Amygdala (tissue), 56 donors: ENCODE data around the gene SIGLEC6.
A peak's percentile ranks its signal among the peaks of the same experiment; 100 is the strongest.
"Not testable (repeated sequence)": the region's sequence is repeated elsewhere in the genome, so short reads cannot be mapped to it uniquely, and the experiment has no call there.

ENCODE experiments used
- DNase-seq, 56 donors: peaks; one replicate each; lab custom pipeline; 2025; lab: John Stamatoyannopoulos, UW

The SIGLEC6 gene

GRCh38 chr19:51514866-51515481 lies 16.5 kb downstream of the SIGLEC6 start:
- peak in 2 of 56 donors; percentile 1 to 30 for DNase-seq

- DNase-seq = no peak
Observed at GRCh38 chr19:51513968-51514367, 17.5 kb downstream of the SIGLEC6 start.

- no peak for DNase-seq
Observed at GRCh38 chr19:51511353-51511752, 20.1 kb downstream of the SIGLEC6 start.

- DNase-seq = no peak
Observed at GRCh38 chr19:51509823-51510660, 21.4 kb downstream of the SIGLEC6 start.

GRCh38 chr19:51508059-51508733 lies 23.3 kb downstream of the SIGLEC6 start:
- DNase-seq = no peak

GRCh38 chr19:51507640-51508058 lies 23.8 kb downstream of the SIGLEC6 start:
- DNase-seq = no peak

GRCh38 chr19:51507192-51507591 lies 24.3 kb downstream of the SIGLEC6 start:
- no peak for DNase-seq

- no peak for DNase-seq
Observed at GRCh38 chr19:51505904-51506303, 25.6 kb downstream of the SIGLEC6 start.

GRCh38 chr19:51503896-51504295 lies 27.6 kb downstream of the SIGLEC6 start:
- DNase-seq = no peak

- no peak for DNase-seq
Observed at GRCh38 chr19:51503286-51503817, 28.1 kb downstream of the SIGLEC6 start.

- DNase-seq = peak in 21 of 56 donors; percentile 0 to 41 (median 8)
Observed at GRCh38 chr19:51501594-51502263, 29.7 kb downstream of the SIGLEC6 start, which contains the start of gene SIGLEC12. Gene SIGLEC12 (minus strand): TSS chr19:51501800. CDS start chr19:51501733, 67 bp downstream.

- not testable (repeated sequence) for DNase-seq
Observed at GRCh38 chr19:51500931-51501330, 30.5 kb downstream of the SIGLEC6 start.

- no peak for DNase-seq
Observed at GRCh38 chr19:51497666-51498065, 33.8 kb downstream of the SIGLEC6 start.

GRCh38 chr19:51493776-51494175 lies 37.7 kb downstream of the SIGLEC6 start:
- DNase-seq = peak in 1 of 56 donors; percentile 2

GRCh38 chr19:51491586-51491985 lies 39.9 kb downstream of the SIGLEC6 start:
- DNase-seq = no peak

- no peak for DNase-seq
Observed at GRCh38 chr19:51490676-51491075, 40.8 kb downstream of the SIGLEC6 start.

GRCh38 chr19:51489113-51489512 lies 42.4 kb downstream of the SIGLEC6 start:
- no peak for DNase-seq

GRCh38 chr19:51488491-51488890 lies 43.0 kb downstream of the SIGLEC6 start:
- no peak for DNase-seq

GRCh38 chr19:51485960-51486660 lies 45.4 kb downstream of the SIGLEC6 start:
- no peak for DNase-seq

GRCh38 chr19:51480590-51480989 lies 50.9 kb downstream of the SIGLEC6 start:
- no peak for DNase-seq
